Endothelial cell of umbilical vein (primary cell): ENCODE data around the gene GPR137B. TPM values are rescaled to one million over a fixed set of nuclear protein-coding genes. Genes with fewer than 3 reads are reported as not detected.

Experiments
- BruUV-seq: library from RNA; stranded (reverse); fragments of 400-500 nt; replicated peaks from 2 replicates; lab custom pipeline; 2021; lab: Mats Ljungman, UMichigan
- CTCF ChIA-PET: fragments of 300-600, 350-600 bp; sonication (Branson Sonifier 250); formaldehyde crosslinking; loops from one replicate; lab custom pipeline; 2021; ENCODE audit warnings: antibody characterized with exemption, inconsistent platforms; lab: Charles Lee
- POLR2A ChIA-PET: fragments of 300-600, 350-600 bp; sonication (Branson Sonifier 250); formaldehyde crosslinking; loops from one replicate; lab custom pipeline; 2021; ENCODE audit warnings: antibody characterized with exemption, inconsistent platforms; lab: Charles Lee
- DNase-seq: peaks from one replicate; pipeline ENCODE4 v3.0.0-alpha.2; 2011; ENCODE audit warnings: low read depth, low spot score
- FAIRE-seq: peaks from 2 replicates; lab custom pipeline; 2011; peaks lifted over from hg19 to GRCh38; lab: Jason Lieb, UNC
- H2AFZ ChIP-seq: 2 replicates; pipeline ENCODE4 v1.6.0; 2012; ENCODE audit warnings: low read depth, low read length, control low read depth, inconsistent platforms
- H3K27ac ChIP-seq: 2 replicates; pipeline ENCODE4 v1.5.1; 2011; ENCODE audit warnings: low read depth, mild to moderate bottlenecking, control low read depth, low read length, moderate library complexity; ENCODE audit not compliant: insufficient read depth
- H3K27me3 ChIP-seq, 2 experiments: 2 replicates each; pipeline versions ENCODE4 v1.6.0 to v1.6.1; 2011; ENCODE audit warnings: low read length in 2 of 2, mixed read lengths in 1 of 2; ENCODE audit not compliant: control insufficient read depth in 2 of 2, insufficient read depth in 2 of 2
- H3K36me3 ChIP-seq, 2 experiments: 2 replicates in 1 of 2; 3 replicates in 1 of 2; pipeline ENCODE4 v1.5.1; 2011; ENCODE audit warnings: low read length in 2 of 2, mild to moderate bottlenecking in 1 of 2, moderate library complexity in 1 of 2; ENCODE audit not compliant: control insufficient read depth in 2 of 2, insufficient read depth in 2 of 2; ENCODE audit errors: extremely low read depth in 1 of 2
- H3K4me1 ChIP-seq: 3 replicates; pipeline ENCODE4 v1.5.1; 2011; ENCODE audit warnings: mild to moderate bottlenecking, low read length; ENCODE audit not compliant: control insufficient read depth, insufficient read depth; ENCODE audit errors: extremely low read depth
- H3K4me2 ChIP-seq: 2 replicates; pipeline ENCODE4 v1.6.1; 2011; ENCODE audit warnings: low read length, control low read depth, mixed read lengths; ENCODE audit not compliant: insufficient read depth
- H3K4me3 ChIP-seq, 3 experiments: fragments of 200-600 bp in 1 of 3; sonication (generic), shearing (Covaris generic) in 1 of 3; replicated peaks in 1 of 3; 2 replicates each; pipeline ENCODE4 v1.5.1; 2011 to 2016; ENCODE audit warnings: control low read depth in 3 of 3, low read length in 3 of 3, mild to moderate bottlenecking in 2 of 3, inconsistent platforms in 1 of 3, low read depth in 1 of 3, moderate library complexity in 1 of 3; ENCODE audit not compliant: insufficient read depth in 1 of 3
- H3K79me2 ChIP-seq: 2 replicates; pipeline ENCODE4 v1.6.0; 2012; ENCODE audit warnings: low read length, inconsistent platforms; ENCODE audit not compliant: control insufficient read depth, insufficient read depth
- H3K9ac ChIP-seq: replicated peaks from 2 replicates; pipeline ENCODE3; 2011; ENCODE audit warnings: low read length, control low read depth; ENCODE audit not compliant: insufficient read depth; ENCODE audit errors: extremely low read depth
- H3K9me1 ChIP-seq: replicated peaks from 3 replicates; pipeline ENCODE4 v1.6.0; 2011; ENCODE audit warnings: mild to moderate bottlenecking, low read length; ENCODE audit not compliant: control insufficient read depth, insufficient read depth; ENCODE audit errors: extremely low read depth
- H3K9me3 ChIP-seq: replicated peaks from 2 replicates; pipeline ENCODE4 v1.5.1; 2012; ENCODE audit warnings: low read length, inconsistent platforms; ENCODE audit not compliant: control insufficient read depth, insufficient read depth
- H4K20me1 ChIP-seq: replicated peaks from 2 replicates; pipeline ENCODE3; 2011; ENCODE audit warnings: mild to moderate bottlenecking, low read length; ENCODE audit not compliant: control insufficient read depth, insufficient read depth; ENCODE audit errors: extremely low read depth
- CTCF ChIP-seq, 2 donors: IDR thresholded peaks; 1 replicate in 1 of 2; 2 replicates in 1 of 2; pipeline ENCODE4 v1.5.1; 2011; ENCODE audit warnings: low read length in 2 of 2, mild to moderate bottlenecking in 2 of 2, moderate library complexity in 2 of 2, control low read depth in 1 of 2, inconsistent platforms in 1 of 2, low read depth in 1 of 2; ENCODE audit not compliant: insufficient read depth in 1 of 2; ENCODE audit errors: extremely low read depth in 1 of 2
- EZH2 ChIP-seq: IDR thresholded peaks from 2 replicates; pipeline ENCODE4 v1.6.1; 2012; ENCODE audit warnings: borderline replicate concordance, low read depth, mild to moderate bottlenecking, moderate library complexity, low read length, inconsistent platforms; ENCODE audit not compliant: severe bottlenecking
- FOS ChIP-seq: IDR thresholded peaks from 2 replicates; pipeline ENCODE4 v1.6.1; 2011; ENCODE audit warnings: mild to moderate bottlenecking, low read length, moderate library complexity, borderline replicate concordance; ENCODE audit not compliant: insufficient read depth
- GATA2 ChIP-seq: IDR thresholded peaks from 2 replicates; pipeline ENCODE4 v1.7.0; 2011; ENCODE audit warnings: low read depth, mild to moderate bottlenecking, moderate library complexity, mixed read lengths, low read length; ENCODE audit not compliant: insufficient read length, insufficient read depth
- JUN ChIP-seq: IDR thresholded peaks from 2 replicates; pipeline ENCODE4 v1.6.1; 2011; ENCODE audit warnings: borderline replicate concordance, low read depth; ENCODE audit not compliant: insufficient read length, insufficient read depth
- MAX ChIP-seq: IDR thresholded peaks from 2 replicates; pipeline ENCODE4 v1.6.1; 2011; ENCODE audit not compliant: insufficient read depth, insufficient read length
- MYC ChIP-seq: IDR thresholded peaks from one replicate; pipeline ENCODE4 v1.6.1; 2011; ENCODE audit warnings: mild to moderate bottlenecking, low read depth, low read length
- POLR2A ChIP-seq: IDR thresholded peaks from 2 replicates; pipeline ENCODE4 v1.6.1; 2012; ENCODE audit warnings: low read depth, mild to moderate bottlenecking, control low read depth, low read length
- POLR2AphosphoS5 ChIP-seq: IDR thresholded peaks from 2 replicates; pipeline ENCODE4 v1.6.1; 2012; ENCODE audit warnings: low read depth, mild to moderate bottlenecking, control low read depth, low read length, moderate library complexity; ENCODE audit not compliant: insufficient read depth
- dilution Hi-C: fragments of 300-500 bp; cut with MboI; formaldehyde crosslinking; loops from one replicate; pipeline ENCODE4 v1.15.0; 2019; ENCODE audit warnings: low sequenced_read_pairs; ENCODE audit not compliant: extremely low pct_ligation_motif_present
- intact Hi-C: fragments of 100-400 bp; cut with micrococcal nuclease; formaldehyde crosslinking; loops from one replicate; pipeline ENCODE4 v1.10.0; 2022
- polyA plus RNA-seq, 4 experiments: library from polyadenylated mRNA; depleted of rRNA in 3 of 4; stranded (reverse) in 3 of 4; unstranded in 1 of 4; fragments of >200 nt; gene quantifications; 2 replicates each; pipeline versions ENCODE4 v1.2.1 to v1.2.3, GENCODE V29; 2011 to 2012; ENCODE audit warnings: missing spikeins in 1 of 4
- total RNA-seq: library from RNA; stranded (reverse); gene quantifications from 2 replicates; pipeline ENCODE4 v1.2.3, GENCODE V29; 2021

Gene GPR137B
- total and polyA plus RNA-seq, 2 donors (not counting 3 experiments of a cell fraction or from before 2014, with no cell fraction given): 7.8 to 11.9 TPM

- no peak overlapping the region for H2AFZ ChIP-seq
- no peak overlapping the region for H3K27ac ChIP-seq
- no peak overlapping the region for H3K4me3 ChIP-seq
- H3K27me3 ChIP-seq: peaks cover 0 to 7% of the 10 kb centered on the region in 2 experiments
- no peaks in the 10 kb centered on the region for H3K79me2 ChIP-seq
- no peak overlapping the region for H3K4me2 ChIP-seq
- ChIA-PET CTCF (no interaction called here), POLR2A (no interaction called here)
- no peaks in the 10 kb centered on the region for H3K9me3 ChIP-seq
- H3K9ac ChIP-seq: no peak overlapping the region
- H4K20me1 ChIP-seq: no peaks in the 10 kb centered on the region
- no peaks in the 10 kb centered on the region for H3K36me3 ChIP-seq
- DNase-seq: no peak
- H3K4me1 ChIP-seq: no peaks in the 10 kb centered on the region
- BruUV-seq: no TSS peak
- no peak for TF ChIP-seq GATA2
- no peak for TF ChIP-seq MAX
- TF ChIP-seq POLR2AphosphoS5: no peak
- no peak for TF ChIP-seq EZH2
- no peak for TF ChIP-seq FOS
- TF ChIP-seq MYC: no peak
- no peak for TF ChIP-seq CTCF (IDR thresholded peaks at IDR 0.05; ENCODE audit: extremely low read depth in 1 of 2, insufficient read depth in 1 of 2, low read depth in 1 of 2, low read length in 2 of 2)
- no peak for TF ChIP-seq JUN
- TF ChIP-seq POLR2A: no peak
- intact Hi-C loops (no loop called here), dilution Hi-C loops (no loop called here)
- no peak for FAIRE-seq
- H3K9me1 ChIP-seq: no peaks in the 10 kb centered on the region
Measured at GRCh38 chr1:236120721-236121153, 21.6 kb upstream of the GPR137B start.
